Stimulated activated naive CD4-positive, alpha-beta T cell treated with Interleukin-2 at 50 U/mL for 16 hours (primary cell): ENCODE results near the gene HGFAC.

Experiments
- DNase-seq: peaks from one replicate; lab custom pipeline; 2025; lab: John Stamatoyannopoulos, UW

Gene HGFAC

GRCh38 chr4:3462790-3463415 lies 21.1 kb downstream of the HGFAC start, which contains the start of gene DOK7:
DOK7 (plus strand) TSS chr4:3463306; CDS start chr4:3463376, 70 bp downstream.
- DNase-seq, result no peak

- DNase-seq, result no peak
Measured at GRCh38 chr4:3463556-3464348, 22.0 kb downstream of the HGFAC start.

- DNase-seq, result no peak
Measured at GRCh38 chr4:3464349-3464905, 22.7 kb downstream of the HGFAC start.

GRCh38 chr4:3464911-3465697 lies 23.3 kb downstream of the HGFAC start:
- no peak for DNase-seq

- DNase-seq, result no peak
Measured at GRCh38 chr4:3465698-3466671, 24.2 kb downstream of the HGFAC start.

GRCh38 chr4:3466691-3467600 lies 25.2 kb downstream of the HGFAC start:
- no peak for DNase-seq

- no peak for DNase-seq
Measured at GRCh38 chr4:3467601-3468031, 25.8 kb downstream of the HGFAC start.

- DNase-seq, result no peak
Measured at GRCh38 chr4:3468154-3468553, 26.4 kb downstream of the HGFAC start.

- no peak for DNase-seq
Measured at GRCh38 chr4:3468804-3469203, 27.0 kb downstream of the HGFAC start.

- DNase-seq, result no peak
Measured at GRCh38 chr4:3469386-3470243, 27.8 kb downstream of the HGFAC start.

GRCh38 chr4:3470244-3471097 lies 28.7 kb downstream of the HGFAC start:
- no peak for DNase-seq

- no peak for DNase-seq
Measured at GRCh38 chr4:3471098-3471760, 29.5 kb downstream of the HGFAC start.

- DNase-seq, result no peak
Measured at GRCh38 chr4:3471886-3472285, 30.1 kb downstream of the HGFAC start.

- no peak for DNase-seq
Measured at GRCh38 chr4:3472411-3473141, 30.8 kb downstream of the HGFAC start.

GRCh38 chr4:3473181-3473950 lies 31.6 kb downstream of the HGFAC start:
- no peak for DNase-seq
